ENCODE measurements around the gene HIVEP3.

DNA sequence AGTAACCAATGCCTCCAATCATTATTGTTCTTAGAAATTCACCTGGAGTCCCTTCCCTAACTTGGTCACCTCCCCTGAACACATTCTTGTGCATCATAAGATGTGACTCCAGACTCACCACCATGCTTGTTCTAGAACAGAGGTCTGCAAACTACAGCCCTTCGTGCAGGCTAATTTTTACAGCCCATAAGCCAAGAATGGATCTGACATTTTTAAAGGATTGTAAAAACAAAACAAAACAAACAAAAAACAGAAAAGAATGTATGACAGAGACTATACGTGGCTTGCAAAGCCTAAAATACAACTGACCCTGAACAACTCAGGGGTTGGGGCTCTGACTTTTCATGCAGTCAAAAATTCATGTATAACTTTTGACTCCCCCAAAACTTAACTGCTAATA lies 6.2 kb upstream of the HIVEP3 start:
- TF ChIP-seq, protein P1, sequence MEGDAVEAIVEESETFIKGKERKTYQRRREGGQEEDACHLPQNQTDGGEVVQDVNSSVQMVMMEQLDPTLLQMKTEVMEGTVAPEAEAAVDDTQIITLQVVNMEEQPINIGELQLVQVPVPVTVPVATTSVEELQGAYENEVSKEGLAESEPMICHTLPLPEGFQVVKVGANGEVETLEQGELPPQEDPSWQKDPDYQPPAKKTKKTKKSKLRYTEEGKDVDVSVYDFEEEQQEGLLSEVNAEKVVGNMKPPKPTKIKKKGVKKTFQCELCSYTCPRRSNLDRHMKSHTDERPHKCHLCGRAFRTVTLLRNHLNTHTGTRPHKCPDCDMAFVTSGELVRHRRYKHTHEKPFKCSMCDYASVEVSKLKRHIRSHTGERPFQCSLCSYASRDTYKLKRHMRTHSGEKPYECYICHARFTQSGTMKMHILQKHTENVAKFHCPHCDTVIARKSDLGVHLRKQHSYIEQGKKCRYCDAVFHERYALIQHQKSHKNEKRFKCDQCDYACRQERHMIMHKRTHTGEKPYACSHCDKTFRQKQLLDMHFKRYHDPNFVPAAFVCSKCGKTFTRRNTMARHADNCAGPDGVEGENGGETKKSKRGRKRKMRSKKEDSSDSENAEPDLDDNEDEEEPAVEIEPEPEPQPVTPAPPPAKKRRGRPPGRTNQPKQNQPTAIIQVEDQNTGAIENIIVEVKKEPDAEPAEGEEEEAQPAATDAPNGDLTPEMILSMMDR (IDR thresholded peaks at IDR 0.05; ENCODE audit: insufficient read depth, low read length) = no peak
- no peak for TF ChIP-seq GABPA (IDR thresholded peaks at IDR 0.05; ENCODE audit: low read depth)
- TF ChIP-seq POLR2AphosphoS5 (IDR thresholded peaks at IDR 0.05; ENCODE audit: low read depth) = no peak
- TF ChIP-seq, protein P2, sequence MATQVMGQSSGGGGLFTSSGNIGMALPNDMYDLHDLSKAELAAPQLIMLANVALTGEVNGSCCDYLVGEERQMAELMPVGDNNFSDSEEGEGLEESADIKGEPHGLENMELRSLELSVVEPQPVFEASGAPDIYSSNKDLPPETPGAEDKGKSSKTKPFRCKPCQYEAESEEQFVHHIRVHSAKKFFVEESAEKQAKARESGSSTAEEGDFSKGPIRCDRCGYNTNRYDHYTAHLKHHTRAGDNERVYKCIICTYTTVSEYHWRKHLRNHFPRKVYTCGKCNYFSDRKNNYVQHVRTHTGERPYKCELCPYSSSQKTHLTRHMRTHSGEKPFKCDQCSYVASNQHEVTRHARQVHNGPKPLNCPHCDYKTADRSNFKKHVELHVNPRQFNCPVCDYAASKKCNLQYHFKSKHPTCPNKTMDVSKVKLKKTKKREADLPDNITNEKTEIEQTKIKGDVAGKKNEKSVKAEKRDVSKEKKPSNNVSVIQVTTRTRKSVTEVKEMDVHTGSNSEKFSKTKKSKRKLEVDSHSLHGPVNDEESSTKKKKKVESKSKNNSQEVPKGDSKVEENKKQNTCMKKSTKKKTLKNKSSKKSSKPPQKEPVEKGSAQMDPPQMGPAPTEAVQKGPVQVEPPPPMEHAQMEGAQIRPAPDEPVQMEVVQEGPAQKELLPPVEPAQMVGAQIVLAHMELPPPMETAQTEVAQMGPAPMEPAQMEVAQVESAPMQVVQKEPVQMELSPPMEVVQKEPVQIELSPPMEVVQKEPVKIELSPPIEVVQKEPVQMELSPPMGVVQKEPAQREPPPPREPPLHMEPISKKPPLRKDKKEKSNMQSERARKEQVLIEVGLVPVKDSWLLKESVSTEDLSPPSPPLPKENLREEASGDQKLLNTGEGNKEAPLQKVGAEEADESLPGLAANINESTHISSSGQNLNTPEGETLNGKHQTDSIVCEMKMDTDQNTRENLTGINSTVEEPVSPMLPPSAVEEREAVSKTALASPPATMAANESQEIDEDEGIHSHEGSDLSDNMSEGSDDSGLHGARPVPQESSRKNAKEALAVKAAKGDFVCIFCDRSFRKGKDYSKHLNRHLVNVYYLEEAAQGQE (IDR thresholded peaks at IDR 0.05; ENCODE audit: insufficient replicate concordance, low read depth) = no peak
